NCI-H1436 (cell line): ENCODE results near the gene MAN1A2.

ENCODE experiments used
- DNase-seq: peaks from one replicate; lab custom pipeline; 2025; lab: John Stamatoyannopoulos, UW

The MAN1A2 gene

GRCh38 chr1:117359561-117360289, 7.5 kb upstream of the MAN1A2 start:
- DNase-seq, result no peak

- no peak for DNase-seq
These were observed 4.3 kb upstream of the MAN1A2 start for GRCh38 chr1:117362986-117363385.

- no peak for DNase-seq
These were observed 3.6 kb upstream of the MAN1A2 start for GRCh38 chr1:117363571-117364048.

- DNase-seq, result no peak
These were observed 3.0 kb upstream of the MAN1A2 start for GRCh38 chr1:117364240-117364639.

- no peak for DNase-seq
These were observed 1.7 kb upstream of the MAN1A2 start for GRCh38 chr1:117365350-117366176.

- DNase-seq, result peak; percentile 69
These were observed 838 bp upstream of the MAN1A2 start for GRCh38 chr1:117366177-117367045.

GRCh38 chr1:117368116-117369108, 1.2 kb downstream of the MAN1A2 start:
- no peak for DNase-seq

GRCh38 chr1:117370071-117370470, 2.8 kb downstream of the MAN1A2 start:
- no peak for DNase-seq

GRCh38 chr1:117370509-117370908, 3.3 kb downstream of the MAN1A2 start:
- DNase-seq, result no peak

- DNase-seq, result no peak
These were observed 4.3 kb downstream of the MAN1A2 start for GRCh38 chr1:117371441-117372151.

GRCh38 chr1:117372863-117373412, 5.7 kb downstream of the MAN1A2 start:
- DNase-seq, result no peak

- no peak for DNase-seq
These were observed 6.7 kb downstream of the MAN1A2 start for GRCh38 chr1:117373932-117374331.

- DNase-seq, result no peak
These were observed 8.1 kb downstream of the MAN1A2 start for GRCh38 chr1:117375327-117375726.

- no peak for DNase-seq
These were observed 19.9 kb downstream of the MAN1A2 start for GRCh38 chr1:117387060-117387633.

GRCh38 chr1:117388328-117388727, 21.1 kb downstream of the MAN1A2 start:
- DNase-seq, result no peak

- DNase-seq, result no peak
These were observed 22.0 kb downstream of the MAN1A2 start for GRCh38 chr1:117389284-117389683.

- DNase-seq, result no peak
These were observed 22.5 kb downstream of the MAN1A2 start for GRCh38 chr1:117389779-117390178.

- no peak for DNase-seq
These were observed 25.5 kb downstream of the MAN1A2 start for GRCh38 chr1:117392771-117393170.

GRCh38 chr1:117396074-117396473, 28.8 kb downstream of the MAN1A2 start:
- no peak for DNase-seq

- DNase-seq, result no peak
These were observed 29.4 kb downstream of the MAN1A2 start for GRCh38 chr1:117396636-117397035.
